RWPE1 (cell line): Measurements from ENCODE around the gene NUP214.

Source experiments
- CTCF ChIA-PET: fragments of 350-600 bp; sonication (Branson Sonifier 250); formaldehyde crosslinking; extraction: SDS; loops from one replicate; lab custom pipeline; 2021; lab: Yijun Ruan, JAX
- POLR2A ChIA-PET: fragments of 400-600 bp; formaldehyde crosslinking; extraction: SDS; loops from one replicate; lab custom pipeline; 2020; ENCODE audit warnings: antibody characterized with exemption; ENCODE audit not compliant: low non-redundant PET; lab: Yijun Ruan, JAX
- DNase-seq: peaks from one replicate; pipeline ENCODE4 v3.0.0; 2012; ENCODE audit warnings: low spot score
- H3K27ac ChIP-seq: fragments of 450-650 bp; 2 replicates; pipeline ENCODE4 v1.5.1; 2017
- TF ChIP-seq, protein P1 (sequence below): fragments of 450-650 bp; conservative IDR thresholded peaks from 2 replicates; pipeline ENCODE4 v1.5.1; 2017; ENCODE audit warnings: low read depth, mild to moderate bottlenecking

The NUP214 gene

DNA sequence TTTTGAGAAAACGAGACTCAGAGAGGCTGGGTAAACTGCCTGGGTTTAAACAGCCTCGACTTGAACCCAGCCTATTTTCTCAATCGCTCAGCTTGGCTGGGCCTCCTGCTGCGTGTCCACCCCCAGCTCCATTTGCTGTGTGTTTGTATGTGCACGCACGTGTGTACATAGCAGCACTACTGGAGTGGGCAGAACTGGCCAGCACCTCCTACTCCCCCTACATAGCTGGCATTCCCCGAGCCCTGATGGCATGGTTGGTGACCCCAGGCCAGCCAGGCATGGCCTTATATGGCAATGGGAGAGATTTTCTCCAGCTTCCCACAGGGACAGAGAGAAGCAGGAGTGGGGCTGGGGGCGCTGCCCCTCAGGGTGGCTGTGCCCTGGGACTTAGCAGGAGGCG is 24.9 kb upstream of the NUP214 start:
- ChIA-PET CTCF (interaction anchor here (1.0 kb wide), 1 partner anchor 54 kb away, joined by 4 read pairs; no protein-coding TSS in a partner anchor), POLR2A (no interaction called here)
- TF ChIP-seq, protein P1, sequence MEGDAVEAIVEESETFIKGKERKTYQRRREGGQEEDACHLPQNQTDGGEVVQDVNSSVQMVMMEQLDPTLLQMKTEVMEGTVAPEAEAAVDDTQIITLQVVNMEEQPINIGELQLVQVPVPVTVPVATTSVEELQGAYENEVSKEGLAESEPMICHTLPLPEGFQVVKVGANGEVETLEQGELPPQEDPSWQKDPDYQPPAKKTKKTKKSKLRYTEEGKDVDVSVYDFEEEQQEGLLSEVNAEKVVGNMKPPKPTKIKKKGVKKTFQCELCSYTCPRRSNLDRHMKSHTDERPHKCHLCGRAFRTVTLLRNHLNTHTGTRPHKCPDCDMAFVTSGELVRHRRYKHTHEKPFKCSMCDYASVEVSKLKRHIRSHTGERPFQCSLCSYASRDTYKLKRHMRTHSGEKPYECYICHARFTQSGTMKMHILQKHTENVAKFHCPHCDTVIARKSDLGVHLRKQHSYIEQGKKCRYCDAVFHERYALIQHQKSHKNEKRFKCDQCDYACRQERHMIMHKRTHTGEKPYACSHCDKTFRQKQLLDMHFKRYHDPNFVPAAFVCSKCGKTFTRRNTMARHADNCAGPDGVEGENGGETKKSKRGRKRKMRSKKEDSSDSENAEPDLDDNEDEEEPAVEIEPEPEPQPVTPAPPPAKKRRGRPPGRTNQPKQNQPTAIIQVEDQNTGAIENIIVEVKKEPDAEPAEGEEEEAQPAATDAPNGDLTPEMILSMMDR = no peak
- H3K27ac ChIP-seq = no peak overlapping the region
- no peak for DNase-seq

DNA sequence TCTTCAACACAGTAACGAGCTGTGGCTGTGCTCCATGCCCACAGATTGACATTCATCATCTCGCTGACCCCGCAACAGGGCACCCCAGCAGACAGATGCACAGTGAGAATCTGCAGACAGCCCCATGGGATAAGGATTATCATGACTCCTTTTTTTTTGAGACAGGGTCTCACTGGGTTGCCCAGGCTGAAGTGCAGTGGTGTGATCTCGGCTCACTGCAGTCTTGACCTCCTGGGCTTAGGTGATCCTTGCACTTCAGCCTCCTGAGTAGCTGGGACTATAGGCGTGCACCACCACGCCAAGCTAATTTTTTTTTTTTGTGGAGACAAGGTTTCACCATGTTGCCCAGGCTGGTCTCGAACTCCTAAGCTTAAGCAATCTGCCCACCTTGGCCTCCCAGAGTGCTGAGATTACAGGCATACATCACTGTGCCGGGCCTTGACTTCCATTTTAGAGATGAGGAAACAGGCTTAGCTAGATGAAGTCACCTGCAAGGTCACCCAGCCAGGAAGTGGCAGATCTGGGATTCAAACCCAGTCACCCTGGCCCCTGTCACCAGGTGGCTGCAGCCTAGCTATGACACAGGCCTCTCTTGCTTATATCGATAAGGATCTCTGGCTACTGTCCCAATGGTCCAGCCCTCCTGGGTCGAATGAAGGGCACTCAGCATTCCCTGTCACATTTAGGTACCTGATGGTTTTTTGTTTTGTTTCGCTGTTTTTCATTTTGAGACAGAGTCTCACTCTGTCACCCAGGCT is 24.0 kb upstream of the NUP214 start:
- DNase-seq = no peak
- no peak overlapping the region for H3K27ac ChIP-seq
- CTCF ChIA-PET = interaction anchor here (1.0 kb wide), 1 partner anchor 55 kb away, joined by 4 read pairs; no protein-coding TSS in a partner anchor
- POLR2A ChIA-PET = no interaction called here
- TF ChIP-seq, protein P1 = no peak

GRCh38 chr9:131103024-131103423 is 22.4 kb upstream of the NUP214 start:
- DNase-seq = no peak
- CTCF ChIA-PET = interaction anchor here (0.9 kb wide), 1 partner anchor 18 kb away, joined by 3 read pairs; no protein-coding TSS in a partner anchor
- TF ChIP-seq, protein P1 = no peak
- POLR2A ChIA-PET = no interaction called here
- H3K27ac ChIP-seq = no peak overlapping the region

DNA sequence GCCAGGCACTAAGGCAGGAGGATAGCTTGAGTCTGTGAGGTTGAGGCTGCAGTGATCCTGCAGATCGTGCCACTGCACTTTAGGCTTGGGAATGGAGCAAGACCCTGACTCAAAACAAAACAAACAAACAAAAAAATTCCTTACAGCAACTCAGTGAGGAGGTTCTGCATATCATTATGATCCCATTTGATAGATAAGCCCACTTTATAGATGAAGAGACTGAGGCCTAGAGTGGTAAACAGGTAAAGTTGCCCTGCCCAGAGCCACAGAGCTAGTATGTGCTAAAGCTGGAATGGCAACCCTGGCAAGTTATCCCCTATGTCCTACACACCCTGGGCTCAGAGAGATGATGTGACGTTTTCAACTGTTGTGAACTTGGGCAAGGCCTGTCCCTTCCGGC is 21.9 kb upstream of the NUP214 start:
- ChIA-PET CTCF (interaction anchor here (0.9 kb wide), 1 partner anchor 18 kb away, joined by 3 read pairs; no protein-coding TSS in a partner anchor), POLR2A (interaction anchor here (0.6 kb wide), 1 partner anchor 10 kb away, joined by 5 read pairs; no protein-coding TSS in a partner anchor)
- DNase-seq = no peak
- TF ChIP-seq, protein P1 = no peak
- no peak overlapping the region for H3K27ac ChIP-seq

DNA sequence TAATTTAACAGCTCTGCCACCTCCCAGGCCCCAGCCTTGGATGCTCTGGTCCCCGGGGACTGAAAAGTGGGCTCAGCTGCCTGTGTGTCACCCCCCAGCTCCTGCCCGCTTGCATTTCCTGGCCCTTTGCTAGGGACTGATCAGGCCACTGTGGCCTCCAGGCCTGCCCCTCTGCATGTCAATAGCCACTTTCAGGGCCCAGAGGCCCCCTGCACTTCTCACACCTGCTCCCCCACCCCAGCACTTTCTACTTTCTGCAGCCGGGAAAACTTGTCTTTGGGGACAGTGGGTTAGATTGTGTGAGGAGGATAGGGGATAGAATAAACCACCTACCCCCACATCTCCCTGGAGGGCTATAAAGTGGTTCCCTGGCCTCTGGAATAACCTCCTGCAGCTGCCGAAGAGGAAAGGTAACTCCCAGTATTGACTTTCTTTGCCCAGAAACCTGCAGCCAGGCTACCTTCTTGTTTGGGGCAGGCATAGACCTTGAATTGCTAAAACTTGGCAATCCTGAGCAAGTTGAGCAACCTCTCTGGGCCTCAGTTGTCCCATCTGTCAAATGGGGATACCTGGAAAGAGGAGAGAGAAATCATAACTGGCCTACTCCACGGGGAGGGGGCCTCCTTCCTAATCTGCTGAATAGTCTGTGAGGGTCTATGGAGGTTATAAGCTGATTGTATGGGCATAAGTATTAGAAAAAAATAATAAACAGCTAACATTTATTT is 21.2 kb upstream of the NUP214 start:
- ChIA-PET CTCF (interaction anchor here (0.9 kb wide), 1 partner anchor 19 kb away, joined by 3 read pairs; no protein-coding TSS in a partner anchor), POLR2A (interaction anchor here (0.6 kb wide), 1 partner anchor 9 kb away, joined by 5 read pairs; no protein-coding TSS in a partner anchor)
- TF ChIP-seq, protein P1 = no peak
- no peak overlapping the region for H3K27ac ChIP-seq
- DNase-seq = no peak

DNA sequence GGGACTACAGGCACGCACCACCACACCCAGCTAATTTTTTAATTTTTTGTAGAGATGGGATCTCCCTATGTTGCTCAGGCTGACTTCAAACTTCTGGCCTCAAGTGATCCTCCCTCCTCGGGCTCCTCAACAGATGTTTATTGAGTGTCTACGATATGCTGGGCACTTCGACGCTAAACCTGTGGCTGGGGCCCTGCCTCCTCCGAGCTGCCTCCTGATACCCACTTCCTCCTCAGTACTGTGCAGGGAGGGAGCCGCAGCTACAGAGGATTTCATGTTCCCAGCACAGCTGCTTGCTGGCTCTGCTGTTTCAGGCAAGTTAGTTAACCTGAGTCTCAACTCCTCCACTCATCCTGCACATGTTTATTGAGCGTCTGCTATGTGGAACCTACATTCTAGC is 19.4 kb upstream of the NUP214 start:
- CTCF ChIA-PET = no interaction called here
- no peak for DNase-seq
- POLR2A ChIA-PET = no interaction called here
- H3K27ac ChIP-seq = no peak overlapping the region
- TF ChIP-seq, protein P1 = no peak
